Gastrocnemius medialis (tissue), 4 donors: ENCODE results near the gene NR1D1.
A peak's percentile ranks its signal among the peaks of the same experiment; 100 is the strongest.

Experiments used
- POLR2A ChIP-seq, 2 donors: fragments of 450-650 bp; IDR thresholded peaks; one replicate each; pipeline ENCODE4 v1.6.1; 2017; ENCODE audit warnings: antibody characterized with exemption in 2 of 2, mild to moderate bottlenecking in 2 of 2, moderate library complexity in 2 of 2
- TF ChIP-seq, protein P1 (sequence below), 5 experiments: fragments of 450-650 bp in 3 of 5; fragments of 200-600 bp in 2 of 5; sonication (generic) in 2 of 5; IDR thresholded peaks in 4 of 5; conservative IDR thresholded peaks in 1 of 5; 1 replicate in 4 of 5; 2 replicates in 1 of 5; pipeline ENCODE4 v1.5.1; 2016 to 2019; ENCODE audit warnings: antibody characterized with exemption in 5 of 5, mild to moderate bottlenecking in 3 of 5, moderate library complexity in 3 of 5

DNA sequence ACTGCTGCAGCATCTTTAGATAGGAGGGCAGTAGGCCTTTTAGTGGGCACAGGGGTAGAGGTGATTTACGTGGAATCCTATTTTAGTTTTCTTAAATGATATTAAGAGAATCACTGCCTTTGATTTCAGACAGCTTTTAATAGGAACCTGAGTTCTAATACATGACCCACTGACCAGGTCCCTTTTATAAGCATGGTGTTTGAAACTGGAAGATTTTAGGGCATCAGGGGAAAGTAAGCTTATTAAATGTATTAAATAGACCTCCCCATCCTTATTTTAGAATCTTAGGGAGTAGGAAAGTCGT, 23.4 kb upstream of the NR1D1 start:
- TF ChIP-seq, protein P1, sequence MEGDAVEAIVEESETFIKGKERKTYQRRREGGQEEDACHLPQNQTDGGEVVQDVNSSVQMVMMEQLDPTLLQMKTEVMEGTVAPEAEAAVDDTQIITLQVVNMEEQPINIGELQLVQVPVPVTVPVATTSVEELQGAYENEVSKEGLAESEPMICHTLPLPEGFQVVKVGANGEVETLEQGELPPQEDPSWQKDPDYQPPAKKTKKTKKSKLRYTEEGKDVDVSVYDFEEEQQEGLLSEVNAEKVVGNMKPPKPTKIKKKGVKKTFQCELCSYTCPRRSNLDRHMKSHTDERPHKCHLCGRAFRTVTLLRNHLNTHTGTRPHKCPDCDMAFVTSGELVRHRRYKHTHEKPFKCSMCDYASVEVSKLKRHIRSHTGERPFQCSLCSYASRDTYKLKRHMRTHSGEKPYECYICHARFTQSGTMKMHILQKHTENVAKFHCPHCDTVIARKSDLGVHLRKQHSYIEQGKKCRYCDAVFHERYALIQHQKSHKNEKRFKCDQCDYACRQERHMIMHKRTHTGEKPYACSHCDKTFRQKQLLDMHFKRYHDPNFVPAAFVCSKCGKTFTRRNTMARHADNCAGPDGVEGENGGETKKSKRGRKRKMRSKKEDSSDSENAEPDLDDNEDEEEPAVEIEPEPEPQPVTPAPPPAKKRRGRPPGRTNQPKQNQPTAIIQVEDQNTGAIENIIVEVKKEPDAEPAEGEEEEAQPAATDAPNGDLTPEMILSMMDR (IDR thresholded peaks at IDR 0.05 in 4 of 5, conservative IDR thresholded peaks at IDR 0.05 in 1 of 5) = no peak
- peak in 1 of 2 donors; percentile 12 for TF ChIP-seq POLR2A (IDR thresholded peaks at IDR 0.05)
